HCT116 (cell line): Measurements from ENCODE around the gene ADCY6. TPM values are rescaled to one million over a fixed set of nuclear protein-coding genes. Genes with fewer than 3 reads are reported as not detected.

Experiments
- ATAC-seq: fragments of 200-7000 bp; cut with Tn5 transposase; 2 replicates; pipeline ENCODE4 v1.9.1; 2020; ENCODE audit warnings: mild to moderate bottlenecking, moderate library complexity
- BruUV-seq: library from RNA; stranded (reverse); fragments of 400-500 nt; replicated peaks from 2 replicates; lab custom pipeline; 2021; lab: Mats Ljungman, UMichigan
- CTCF ChIA-PET: fragments of 300-600 bp; sonication (Branson Sonifier 250); formaldehyde crosslinking; loops from one replicate; lab custom pipeline; 2021; ENCODE audit warnings: antibody characterized with exemption; lab: Charles Lee
- POLR2A ChIA-PET: fragments of 300-600, 350-600 bp; sonication (Branson Sonifier 250); formaldehyde crosslinking; loops from one replicate; lab custom pipeline; 2021; ENCODE audit warnings: antibody characterized with exemption; lab: Charles Lee
- RAD21 ChIA-PET, 2 experiments: fragments of 300-600 bp; sonication (Branson Sonifier 250); formaldehyde crosslinking; loops; one replicate each; lab custom pipeline; 2023; ENCODE audit warnings: low total read pairs in 2 of 2; ENCODE audit not compliant: uncharacterized antibody in 2 of 2, unreplicated experiment in 2 of 2, low non-redundant PET in 1 of 2; lab: Charles Lee
- DNase-seq: peaks from one replicate; pipeline ENCODE4 v3.0.0-alpha.2; 2010; ENCODE audit warnings: low read depth, low spot score
- H2AFZ ChIP-seq: fragments of 200-600 bp; shearing (Covaris generic), sonication (generic); 2 replicates; pipeline ENCODE4 v1.6.1; 2017; ENCODE audit warnings: low read depth, mixed run types, mixed read lengths, antibody characterized with exemption, low read length; ENCODE audit not compliant: poor library complexity, severe bottlenecking
- H3K27ac ChIP-seq: 2 replicates; pipeline ENCODE4 v1.5.1; 2012; ENCODE audit warnings: low read depth, low read length
- H3K27me3 ChIP-seq: fragments of 200-600 bp; sonication (generic); 2 replicates; pipeline ENCODE4 v1.6.1; 2016; ENCODE audit warnings: mixed run types, low read length, mixed read lengths; ENCODE audit not compliant: insufficient read depth
- H3K36me3 ChIP-seq, 2 experiments: fragments of 200-500 bp in 1 of 2; fragments of 200-600 bp in 1 of 2; sonication (Bioruptor generic) in 1 of 2; sonication (generic) in 1 of 2; 2 replicates each; pipeline versions ENCODE4 v1.5.1 to v1.6.1; 2014 to 2016; ENCODE audit warnings: low read length in 2 of 2, inconsistent platforms in 1 of 2, mixed read lengths in 1 of 2, mixed run types in 1 of 2; ENCODE audit not compliant: insufficient read depth in 2 of 2, control insufficient read depth in 1 of 2
- H3K4me1 ChIP-seq, 2 experiments: fragments of 200-600 bp in 1 of 2; sonication (generic) in 1 of 2; 2 replicates each; pipeline versions ENCODE4 v1.5.1 to v1.6.1; 2012 to 2017; ENCODE audit warnings: low read length in 2 of 2, inconsistent platforms in 1 of 2, mild to moderate bottlenecking in 1 of 2, mixed read lengths in 1 of 2, mixed run types in 1 of 2, moderate library complexity in 1 of 2; ENCODE audit not compliant: insufficient read depth in 2 of 2, control insufficient read depth in 1 of 2
- H3K4me2 ChIP-seq: fragments of 200-600 bp; sonication (generic); 2 replicates; pipeline ENCODE4 v1.6.1; 2017; ENCODE audit warnings: mixed run types, low read length, mixed read lengths
- H3K4me3 ChIP-seq, 2 experiments: fragments of 200-600 bp in 1 of 2; sonication (generic) in 1 of 2; replicated peaks in 1 of 2; 2 replicates each; pipeline ENCODE4 v1.5.1; 2011 to 2016; ENCODE audit warnings: low read length in 2 of 2, control low read depth in 1 of 2, low read depth in 1 of 2, mild to moderate bottlenecking in 1 of 2, mixed read lengths in 1 of 2, mixed run types in 1 of 2
- H3K79me2 ChIP-seq: fragments of 200-600 bp; sonication (generic); 2 replicates; pipeline ENCODE4 v1.6.1; 2017; ENCODE audit warnings: mild to moderate bottlenecking, mixed run types, low read length, moderate library complexity, mixed read lengths; ENCODE audit not compliant: insufficient read depth
- H3K9ac ChIP-seq: fragments of 200-600 bp; sonication (generic); 2 replicates; pipeline ENCODE4 v1.6.1; 2016; ENCODE audit warnings: low read length, mixed read lengths
- H3K9me2 ChIP-seq: fragments of 200-600 bp; sonication (generic), shearing (Covaris generic); 2 replicates; pipeline ENCODE4 v1.6.1; 2017; ENCODE audit warnings: mixed run types, mild to moderate bottlenecking, moderate library complexity; ENCODE audit not compliant: insufficient read depth
- H3K9me3 ChIP-seq, 2 experiments: fragments of 200-500 bp in 1 of 2; fragments of 200-600 bp in 1 of 2; sonication (Bioruptor generic) in 1 of 2; sonication (generic) in 1 of 2; 2 replicates each; pipeline ENCODE4 v1.6.1; 2014 to 2017; ENCODE audit warnings: low read length in 2 of 2, mixed read lengths in 2 of 2, inconsistent platforms in 1 of 2, low read depth in 1 of 2, mild to moderate bottlenecking in 1 of 2, mixed run types in 1 of 2, moderate library complexity in 1 of 2; ENCODE audit not compliant: control insufficient read depth in 1 of 2, insufficient read depth in 1 of 2
- H4K20me1 ChIP-seq: fragments of 200-600 bp; sonication (generic), shearing (Covaris generic); 2 replicates; pipeline ENCODE4 v1.6.1; 2017; ENCODE audit warnings: mixed run types, mild to moderate bottlenecking, moderate library complexity; ENCODE audit not compliant: insufficient read depth
- JUND ChIP-seq: IDR thresholded peaks from 2 replicates; pipeline ENCODE4 v1.6.1; 2012
- POLR2AphosphoS5 ChIP-seq: IDR thresholded peaks from 2 replicates; pipeline ENCODE4 v1.6.1; 2011; ENCODE audit warnings: mild to moderate bottlenecking, low read depth, low read length, moderate library complexity
- RAD21 ChIP-seq: IDR thresholded peaks from 2 replicates; pipeline ENCODE4 v1.6.1; 2012; ENCODE audit warnings: low read depth, mild to moderate bottlenecking
- SIN3A ChIP-seq: IDR thresholded peaks from 2 replicates; pipeline ENCODE4 v1.6.1; 2012; ENCODE audit warnings: low read depth
- ZFX ChIP-seq: fragments of 450-650 bp; IDR thresholded peaks from 2 replicates; pipeline ENCODE4 v1.6.1; 2017
- intact Hi-C: fragments of 100-400 bp; cut with micrococcal nuclease; formaldehyde crosslinking; loops from 2 replicates; pipeline ENCODE4 v1.10.0; 2022
- total RNA-seq: library from RNA; stranded (reverse); gene quantifications from one replicate; pipeline ENCODE4 v1.2.1, GENCODE V29; 2021; ENCODE audit not compliant: unreplicated experiment
- TF ChIP-seq, protein P1 (sequence below): IDR thresholded peaks from 2 replicates; pipeline ENCODE4 v1.6.1; 2012
- TF ChIP-seq, protein P2 (sequence below): IDR thresholded peaks from 2 replicates; pipeline ENCODE4 v1.6.1; 2012
- TF ChIP-seq, protein P3 (sequence below): IDR thresholded peaks from 2 replicates; pipeline ENCODE4 v1.6.1; 2012; ENCODE audit warnings: low read depth

ADCY6 gene
- total RNA-seq, 1 experiment from 2014 or later, result 24.9 TPM

DNA sequence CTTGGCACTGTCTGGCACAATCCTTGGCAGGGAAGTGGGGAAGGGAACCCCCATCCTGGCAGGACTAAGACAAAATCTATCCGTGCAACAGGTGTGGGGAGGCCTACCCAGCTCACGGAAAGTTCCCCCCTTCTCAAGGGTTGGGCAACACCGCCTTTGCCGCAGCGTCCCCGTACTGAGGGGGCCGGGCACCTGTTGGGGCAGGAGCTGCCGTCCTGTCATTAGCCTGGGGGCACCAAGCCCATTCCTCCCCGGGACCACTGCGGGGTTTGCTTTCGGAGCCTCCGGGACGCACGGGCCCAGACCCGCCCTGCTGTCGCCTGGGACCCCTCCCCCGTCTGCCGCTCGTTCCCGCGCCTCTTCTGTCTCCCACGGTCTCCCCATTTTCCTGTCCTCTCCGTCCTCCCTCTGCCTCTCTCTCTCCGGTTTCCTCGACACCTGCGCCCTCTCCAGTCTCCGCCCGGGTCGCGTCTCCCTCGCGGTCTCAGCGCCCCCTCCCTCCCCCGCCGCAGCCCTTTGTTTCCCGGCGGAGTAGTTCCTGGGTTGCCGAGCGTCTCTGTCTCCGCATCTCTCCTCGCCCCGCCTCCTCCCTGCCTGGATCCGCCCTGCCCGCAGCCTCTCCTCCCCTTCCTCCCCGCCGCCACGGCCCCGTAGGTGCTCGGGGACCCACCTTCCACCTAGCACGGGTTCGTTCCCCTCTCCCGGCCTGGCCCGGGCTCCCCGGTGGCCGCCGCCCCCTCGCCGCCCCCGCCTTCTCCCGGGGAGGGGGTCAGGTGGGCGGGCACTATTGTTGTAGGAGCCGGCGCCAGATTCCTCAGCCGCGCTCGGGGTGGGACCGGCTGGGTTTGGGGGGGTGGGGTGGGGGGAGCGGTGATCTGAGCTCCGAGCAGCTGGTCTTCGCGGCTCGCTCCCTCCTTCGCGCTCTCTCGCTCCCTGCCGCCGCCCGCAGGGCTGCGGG lies 29.3 kb upstream of the ADCY6 start, which contains the start of gene CACNB3:
TSS of gene CACNB3 (plus strand) at position 624 of the 958 bp plus-strand sequence. CDS start 434 bp downstream, outside the sequence.
- Histone ChIP-seq H3K9ac (peak within 1 kb of the TSS; percentile 48), H3K27ac (peak within 1 kb of the TSS; percentile 30; the same call in 1 of the 2 replicates), H3K9me3 (no peaks in the 10 kb centered on the region), H3K27me3 (no peaks in the 10 kb centered on the region), H2AFZ (no peak within 1 kb of the TSS), H3K79me2 (no peaks in the 10 kb centered on the region), H3K4me1 (peaks cover 20 to 43% of the 10 kb centered on the region in 2 experiments), H4K20me1 (no peaks in the 10 kb centered on the region), H3K4me3 (peak within 1 kb of the TSS; percentile 51 to 60), H3K36me3 (no peaks in the 10 kb centered on the region)
- intact Hi-C loops, result no loop called here
- CTCF ChIA-PET, result interaction anchor here (1.9 kb wide), 1 partner anchor 170 kb away, joined by 5 read pairs; no protein-coding TSS in a partner anchor
- RAD21 ChIA-PET, result no interaction called here
- ATAC-seq, result peak; percentile 53
- no peak for DNase-seq
- no TSS peak for BruUV-seq
- TF ChIP-seq POLR2AphosphoS5 (peak; percentile 33; the same call in 1 of the 2 replicates), JUND (no peak), SIN3A (no peak), RAD21 (no peak), ZFX (no peak)
- TF ChIP-seq, protein P1, sequence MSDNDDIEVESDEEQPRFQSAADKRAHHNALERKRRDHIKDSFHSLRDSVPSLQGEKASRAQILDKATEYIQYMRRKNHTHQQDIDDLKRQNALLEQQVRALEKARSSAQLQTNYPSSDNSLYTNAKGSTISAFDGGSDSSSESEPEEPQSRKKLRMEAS, result no peak
- TF ChIP-seq, protein P2, sequence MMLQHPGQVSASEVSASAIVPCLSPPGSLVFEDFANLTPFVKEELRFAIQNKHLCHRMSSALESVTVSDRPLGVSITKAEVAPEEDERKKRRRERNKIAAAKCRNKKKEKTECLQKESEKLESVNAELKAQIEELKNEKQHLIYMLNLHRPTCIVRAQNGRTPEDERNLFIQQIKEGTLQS, result no peak
- TF ChIP-seq, protein P3, sequence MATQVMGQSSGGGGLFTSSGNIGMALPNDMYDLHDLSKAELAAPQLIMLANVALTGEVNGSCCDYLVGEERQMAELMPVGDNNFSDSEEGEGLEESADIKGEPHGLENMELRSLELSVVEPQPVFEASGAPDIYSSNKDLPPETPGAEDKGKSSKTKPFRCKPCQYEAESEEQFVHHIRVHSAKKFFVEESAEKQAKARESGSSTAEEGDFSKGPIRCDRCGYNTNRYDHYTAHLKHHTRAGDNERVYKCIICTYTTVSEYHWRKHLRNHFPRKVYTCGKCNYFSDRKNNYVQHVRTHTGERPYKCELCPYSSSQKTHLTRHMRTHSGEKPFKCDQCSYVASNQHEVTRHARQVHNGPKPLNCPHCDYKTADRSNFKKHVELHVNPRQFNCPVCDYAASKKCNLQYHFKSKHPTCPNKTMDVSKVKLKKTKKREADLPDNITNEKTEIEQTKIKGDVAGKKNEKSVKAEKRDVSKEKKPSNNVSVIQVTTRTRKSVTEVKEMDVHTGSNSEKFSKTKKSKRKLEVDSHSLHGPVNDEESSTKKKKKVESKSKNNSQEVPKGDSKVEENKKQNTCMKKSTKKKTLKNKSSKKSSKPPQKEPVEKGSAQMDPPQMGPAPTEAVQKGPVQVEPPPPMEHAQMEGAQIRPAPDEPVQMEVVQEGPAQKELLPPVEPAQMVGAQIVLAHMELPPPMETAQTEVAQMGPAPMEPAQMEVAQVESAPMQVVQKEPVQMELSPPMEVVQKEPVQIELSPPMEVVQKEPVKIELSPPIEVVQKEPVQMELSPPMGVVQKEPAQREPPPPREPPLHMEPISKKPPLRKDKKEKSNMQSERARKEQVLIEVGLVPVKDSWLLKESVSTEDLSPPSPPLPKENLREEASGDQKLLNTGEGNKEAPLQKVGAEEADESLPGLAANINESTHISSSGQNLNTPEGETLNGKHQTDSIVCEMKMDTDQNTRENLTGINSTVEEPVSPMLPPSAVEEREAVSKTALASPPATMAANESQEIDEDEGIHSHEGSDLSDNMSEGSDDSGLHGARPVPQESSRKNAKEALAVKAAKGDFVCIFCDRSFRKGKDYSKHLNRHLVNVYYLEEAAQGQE, result no peak
- TF ChIP-seq, all 23 proteins: peak for 1
- peak within 1 kb of the TSS; percentile 76 for H3K4me2 ChIP-seq
- POLR2A ChIA-PET, result interaction anchor here (1.4 kb wide), 1 partner anchor 14 kb away, joined by 3 read pairs; no protein-coding TSS in a partner anchor
- no peaks in the 10 kb centered on the region for H3K9me2 ChIP-seq
